Gastroesophageal sphincter (tissue), 3 donors: ENCODE data around the gene ODAD3.

ENCODE experiments used
- EP300 ChIP-seq: sonication (generic); formaldehyde crosslinking; IDR thresholded peaks from one replicate; pipeline ENCODE4 v1.6.1; 2017; ENCODE audit warnings: antibody characterized with exemption, mild to moderate bottlenecking
- POLR2A ChIP-seq, 2 donors: fragments of 450-650 bp; IDR thresholded peaks; one replicate each; pipeline ENCODE4 v1.6.1; 2017; ENCODE audit warnings: antibody characterized with exemption in 2 of 2, mild to moderate bottlenecking in 2 of 2, moderate library complexity in 1 of 2
- POLR2AphosphoS5 ChIP-seq: sonication (generic); formaldehyde crosslinking; IDR thresholded peaks from one replicate; pipeline ENCODE4 v1.6.1; 2017; ENCODE audit warnings: antibody characterized with exemption
- TF ChIP-seq, protein P1 (sequence below), 4 experiments: fragments of 200-600 bp in 2 of 4; fragments of 450-650 bp in 2 of 4; sonication (generic) in 1 of 4; IDR thresholded peaks; one replicate each; pipeline ENCODE4 v1.5.1; 2017 to 2019; ENCODE audit warnings: antibody characterized with exemption in 4 of 4, mild to moderate bottlenecking in 2 of 4, moderate library complexity in 2 of 4

- TF ChIP-seq, protein P1, sequence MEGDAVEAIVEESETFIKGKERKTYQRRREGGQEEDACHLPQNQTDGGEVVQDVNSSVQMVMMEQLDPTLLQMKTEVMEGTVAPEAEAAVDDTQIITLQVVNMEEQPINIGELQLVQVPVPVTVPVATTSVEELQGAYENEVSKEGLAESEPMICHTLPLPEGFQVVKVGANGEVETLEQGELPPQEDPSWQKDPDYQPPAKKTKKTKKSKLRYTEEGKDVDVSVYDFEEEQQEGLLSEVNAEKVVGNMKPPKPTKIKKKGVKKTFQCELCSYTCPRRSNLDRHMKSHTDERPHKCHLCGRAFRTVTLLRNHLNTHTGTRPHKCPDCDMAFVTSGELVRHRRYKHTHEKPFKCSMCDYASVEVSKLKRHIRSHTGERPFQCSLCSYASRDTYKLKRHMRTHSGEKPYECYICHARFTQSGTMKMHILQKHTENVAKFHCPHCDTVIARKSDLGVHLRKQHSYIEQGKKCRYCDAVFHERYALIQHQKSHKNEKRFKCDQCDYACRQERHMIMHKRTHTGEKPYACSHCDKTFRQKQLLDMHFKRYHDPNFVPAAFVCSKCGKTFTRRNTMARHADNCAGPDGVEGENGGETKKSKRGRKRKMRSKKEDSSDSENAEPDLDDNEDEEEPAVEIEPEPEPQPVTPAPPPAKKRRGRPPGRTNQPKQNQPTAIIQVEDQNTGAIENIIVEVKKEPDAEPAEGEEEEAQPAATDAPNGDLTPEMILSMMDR (IDR thresholded peaks at IDR 0.05) = no peak
- TF ChIP-seq POLR2AphosphoS5 = no peak
- no peak for TF ChIP-seq POLR2A (IDR thresholded peaks at IDR 0.05)
- TF ChIP-seq EP300 = no peak
Observed at GRCh38 chr19:11425719-11426457, 9.0 kb downstream of the ODAD3 start.
